Kidney (tissue), 14 donors: ENCODE data around the gene ACO2. TPM values are rescaled to one million over a fixed set of nuclear protein-coding genes. Genes with fewer than 3 reads are reported as not detected.

Experiments
- DNase-seq, 5 donors: peaks; one replicate each; pipeline ENCODE4 v3.0.0-alpha.2; 2013 to 2020
- FAIRE-seq: peaks from 2 replicates; lab custom pipeline; 2012; peaks lifted over from hg19 to GRCh38; lab: Jason Lieb, UNC
- H3K27ac ChIP-seq, 2 donors: one replicate each; pipeline ENCODE4 v1.7.0; 2013; ENCODE audit warnings: low read depth in 2 of 2, low read length in 2 of 2, inconsistent platforms in 1 of 2
- H3K27me3 ChIP-seq: one replicate; pipeline ENCODE4 v1.7.1; 2013; ENCODE audit warnings: low read length, inconsistent platforms; ENCODE audit not compliant: control insufficient read depth, insufficient read depth
- H3K36me3 ChIP-seq, 3 donors: one replicate each; pipeline versions ENCODE4 v1.7.0 to v1.7.1; 2013; ENCODE audit warnings: low read length in 3 of 3, control low read depth in 1 of 3, inconsistent platforms in 1 of 3; ENCODE audit not compliant: insufficient read depth in 3 of 3, control insufficient read depth in 2 of 3
- H3K4me1 ChIP-seq, 3 donors: one replicate each; pipeline versions ENCODE4 v1.7.0 to v1.7.1; 2013; ENCODE audit warnings: low read length in 3 of 3, inconsistent platforms in 1 of 3, low read depth in 1 of 3; ENCODE audit not compliant: control insufficient read depth in 2 of 3, insufficient read depth in 2 of 3
- H3K4me3 ChIP-seq, 3 donors: one replicate each; pipeline versions ENCODE4 v1.7.0 to v1.8.1; 2013; ENCODE audit warnings: low read length in 3 of 3, control low read depth in 1 of 3, inconsistent platforms in 1 of 3
- H3K9ac ChIP-seq, 3 donors: one replicate each; pipeline versions ENCODE4 v1.7.0 to v1.7.1; 2013; ENCODE audit warnings: low read length in 3 of 3, control low read depth in 1 of 3, inconsistent platforms in 1 of 3
- H3K9me3 ChIP-seq, 3 donors: one replicate each; pipeline versions ENCODE4 v1.7.0 to v1.7.1; 2013; ENCODE audit warnings: low read length in 3 of 3, control low read depth in 1 of 3, inconsistent platforms in 1 of 3; ENCODE audit not compliant: control insufficient read depth in 2 of 3, insufficient read depth in 1 of 3
- intact Hi-C: fragments of 100-400 bp; cut with DNase I; formaldehyde crosslinking; loops from one replicate; pipeline ENCODE4 v1.11.1; 2022
- polyA plus RNA-seq: library from polyadenylated mRNA; stranded (reverse); fragments of 350-450 nt; fragmentation: Illumina TruSeq; extraction: RNeasy Lipid Tissue Mini Kit (QIAGEN cat#74804); gene quantifications from one replicate; pipeline ENCODE4 v1.2.3, GENCODE V29; 2014; ENCODE audit warnings: low read depth, low replicate concordance; ENCODE audit not compliant: insufficient read depth
- total RNA-seq: library from RNA; stranded (reverse); fragmentation: NEBNext Ultra II Directional; extraction: Animal tissue kit (Norgen Biotek cat#: 25700); gene quantifications from one replicate; pipeline ENCODE4 v1.2.1, GENCODE V29; 2021
- TF ChIP-seq, protein P1 (sequence below): IDR thresholded peaks from 3 replicates; pipeline ENCODE4 v1.5.1; 2012; ENCODE audit warnings: mild to moderate bottlenecking, moderate library complexity, borderline replicate concordance; ENCODE audit not compliant: insufficient read depth; ENCODE audit errors: extremely low read depth
- donor health status: control.
- donor health status: control.
- donor health status: control.
- donor health status: control.
- donor health status: control.
- donor health status: DM: yes; HTN: yes; CAD: no.
- donor health status: Normal renal cell carcinoma (clear cell type).

ACO2 gene
- total and polyA plus RNA-seq, 2 donors from 2014 or later: 119 to 262 TPM

DNA sequence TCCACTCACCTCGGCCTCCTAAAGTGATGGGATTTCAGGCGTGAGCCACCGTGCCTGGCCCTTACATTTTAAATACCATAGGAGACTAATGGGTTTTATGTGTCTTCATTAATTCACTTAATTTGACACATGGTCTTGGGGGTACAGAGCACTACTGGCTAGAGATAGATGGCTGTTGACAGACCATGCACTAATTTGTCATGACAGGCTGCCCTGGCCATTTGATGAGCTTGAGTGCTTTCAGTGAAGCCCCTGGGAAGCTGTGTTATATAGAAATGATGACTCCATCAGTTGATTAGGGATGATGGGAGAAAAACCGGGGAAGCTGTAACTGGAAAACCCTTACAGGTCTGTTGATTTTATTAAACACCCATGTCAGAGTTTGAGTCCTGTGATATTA is 7.0 kb upstream of the ACO2 start:
- no peak for FAIRE-seq
- Histone ChIP-seq H3K36me3 (peaks cover 17 to 42% (median 29%) of the 10 kb centered on the region in 3 donors), H3K9me3 (no peaks in the 10 kb centered on the region)

DNA sequence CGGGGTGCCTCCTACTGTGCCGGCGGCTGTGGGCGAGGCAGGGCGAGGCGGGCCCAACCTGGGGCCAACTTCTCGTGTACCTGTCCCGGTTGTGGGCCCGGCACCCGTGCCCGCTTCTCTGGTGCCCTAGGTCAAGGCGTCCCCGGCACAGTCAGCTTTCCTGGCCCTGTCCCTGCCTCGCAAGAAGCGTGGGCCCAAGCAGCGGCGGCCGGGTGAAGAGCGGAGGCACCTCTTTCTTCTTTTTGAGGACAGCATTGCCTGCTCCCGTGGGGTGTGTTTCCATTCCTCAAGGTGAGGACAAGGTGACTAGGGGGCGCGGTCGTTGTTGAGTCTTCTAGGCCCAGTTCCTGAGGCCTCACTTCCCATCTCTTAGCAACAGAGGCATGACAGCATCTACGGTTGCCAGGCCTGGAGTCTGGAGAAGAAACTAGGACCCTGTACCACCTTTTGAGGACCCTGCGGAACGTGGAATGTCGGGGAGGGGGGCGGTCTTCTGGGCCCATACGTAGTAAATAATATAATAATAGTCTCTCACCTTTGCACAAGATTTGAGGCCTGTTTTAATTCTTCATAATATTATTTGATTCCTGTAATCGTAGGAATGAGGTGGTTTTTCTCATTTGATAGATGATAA is 418 bp downstream of the ACO2 start:
- H3K4me1 ChIP-seq: peaks cover 4 to 37% (median 24%) of the 10 kb centered on the region in 3 donors
- H3K9ac ChIP-seq: peak overlapping the region; percentile 38 to 96 (median 96)
- peaks cover 14 to 27% (median 19%) of the 10 kb centered on the region in 3 donors for H3K36me3 ChIP-seq
- TF ChIP-seq, protein P1, sequence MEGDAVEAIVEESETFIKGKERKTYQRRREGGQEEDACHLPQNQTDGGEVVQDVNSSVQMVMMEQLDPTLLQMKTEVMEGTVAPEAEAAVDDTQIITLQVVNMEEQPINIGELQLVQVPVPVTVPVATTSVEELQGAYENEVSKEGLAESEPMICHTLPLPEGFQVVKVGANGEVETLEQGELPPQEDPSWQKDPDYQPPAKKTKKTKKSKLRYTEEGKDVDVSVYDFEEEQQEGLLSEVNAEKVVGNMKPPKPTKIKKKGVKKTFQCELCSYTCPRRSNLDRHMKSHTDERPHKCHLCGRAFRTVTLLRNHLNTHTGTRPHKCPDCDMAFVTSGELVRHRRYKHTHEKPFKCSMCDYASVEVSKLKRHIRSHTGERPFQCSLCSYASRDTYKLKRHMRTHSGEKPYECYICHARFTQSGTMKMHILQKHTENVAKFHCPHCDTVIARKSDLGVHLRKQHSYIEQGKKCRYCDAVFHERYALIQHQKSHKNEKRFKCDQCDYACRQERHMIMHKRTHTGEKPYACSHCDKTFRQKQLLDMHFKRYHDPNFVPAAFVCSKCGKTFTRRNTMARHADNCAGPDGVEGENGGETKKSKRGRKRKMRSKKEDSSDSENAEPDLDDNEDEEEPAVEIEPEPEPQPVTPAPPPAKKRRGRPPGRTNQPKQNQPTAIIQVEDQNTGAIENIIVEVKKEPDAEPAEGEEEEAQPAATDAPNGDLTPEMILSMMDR: no peak
- FAIRE-seq: no peak
- no peaks in the 10 kb centered on the region for H3K9me3 ChIP-seq
- H3K4me3 ChIP-seq: peak overlapping the region; percentile 93 to 97 (median 94)
- intact Hi-C loops: no loop called here
- no peaks in the 10 kb centered on the region for H3K27me3 ChIP-seq
- peak in 2 of 5 donors; percentile 33 to 53 for DNase-seq
- peak overlapping the region; percentile 98 to 99 for H3K27ac ChIP-seq

More for the DNA sequence above, 7.0 kb upstream of the ACO2 start:
- peaks cover 0 to 2% (median 0%) of the 10 kb centered on the region in 3 donors for H3K4me1 ChIP-seq
- no peak for DNase-seq
- H3K9ac ChIP-seq: no peak overlapping the region
- H3K27ac ChIP-seq: no peak overlapping the region
- no peaks in the 10 kb centered on the region for H3K27me3 ChIP-seq
- intact Hi-C loops: no loop called here
- TF ChIP-seq, protein P1: no peak
- H3K4me3 ChIP-seq: no peak overlapping the region

DNA sequence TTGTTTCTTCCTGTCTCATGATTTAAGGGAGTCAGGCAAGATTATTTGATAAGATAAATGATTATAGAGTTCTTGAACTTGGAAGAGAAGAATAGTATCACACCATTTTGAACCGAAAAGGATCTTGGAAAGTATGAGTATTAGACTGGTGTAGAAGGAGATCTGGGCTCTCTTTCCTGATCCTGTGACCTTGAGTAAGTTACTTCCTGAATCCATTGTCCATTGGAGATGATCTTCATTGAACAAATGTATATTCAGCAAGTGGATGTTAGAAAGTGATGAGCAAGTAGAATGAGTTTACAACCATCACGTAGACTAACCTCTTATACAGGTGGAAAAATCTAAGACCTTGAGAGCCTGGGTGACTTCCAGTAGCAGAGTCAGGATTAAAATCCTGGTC is 2.0 kb downstream of the ACO2 start:
- Histone ChIP-seq H3K4me3 (peak overlapping the region in 2 of 3 donors; percentile 7 to 35), H3K9me3 (no peaks in the 10 kb centered on the region), H3K4me1 (peaks cover 4 to 40% (median 26%) of the 10 kb centered on the region in 3 donors), H3K36me3 (peaks cover 6 to 14% (median 13%) of the 10 kb centered on the region in 3 donors), H3K27ac (peak overlapping the region in 1 of 2 donors; percentile 45), H3K9ac (peak overlapping the region in 1 of 3 donors; percentile 6), H3K27me3 (no peaks in the 10 kb centered on the region)
- FAIRE-seq (no peak), DNase-seq (no peak)
- intact Hi-C loops: no loop called here
- TF ChIP-seq, protein P1: no peak
